Neutrophil (primary cell): ENCODE data around the gene MSN.
A peak's percentile ranks its signal among the peaks of the same experiment; 100 is the strongest.

ENCODE experiments used
- H3K27ac ChIP-seq: fragments of 200-600 bp; sonication (generic); 2 replicates; pipeline ENCODE4 v1.5.1; 2016; ENCODE audit warnings: mild to moderate bottlenecking, moderate library complexity
- H3K27me3 ChIP-seq: fragments of 200-600 bp; sonication (generic); 2 replicates; pipeline ENCODE4 v1.6.0; 2016; ENCODE audit warnings: mild to moderate bottlenecking
- H3K36me3 ChIP-seq: fragments of 200-600 bp; sonication (generic); 2 replicates; pipeline ENCODE4 v1.5.1; 2017
- H3K4me1 ChIP-seq, 2 experiments: fragments of 200-600 bp in 1 of 2; sonication (generic) in 1 of 2; 1 replicate in 1 of 2; 2 replicates in 1 of 2; pipeline versions ENCODE4 v1.5.1 to v1.6.1; 2013 to 2016; ENCODE audit warnings: low read depth in 1 of 2, low read length in 1 of 2, mild to moderate bottlenecking in 1 of 2, moderate library complexity in 1 of 2; ENCODE audit not compliant: control insufficient read depth in 1 of 2, insufficient read depth in 1 of 2
- H3K4me3 ChIP-seq, 2 experiments: fragments of 200-600 bp in 1 of 2; sonication (generic) in 1 of 2; 1 replicate in 1 of 2; 2 replicates in 1 of 2; pipeline ENCODE4 v1.5.1; 2013 to 2016; ENCODE audit warnings: low read depth in 1 of 2, low read length in 1 of 2, mild to moderate bottlenecking in 1 of 2, moderate library complexity in 1 of 2
- H3K9me3 ChIP-seq: fragments of 200-600 bp; sonication (generic); 2 replicates; pipeline ENCODE4 v1.5.1; 2016
- TF ChIP-seq, protein P1 (sequence below): fragments of 200-600 bp; sonication (generic); IDR thresholded peaks from 2 replicates; pipeline ENCODE4 v1.5.1; 2016; ENCODE audit warnings: antibody characterized with exemption

Gene MSN

GRCh38 chrX:65677954-65678469, 10.6 kb downstream of the MSN start:
- Histone ChIP-seq H3K4me3 (peak overlapping the region; percentile 48 to 49), H3K9me3 (no peaks in the 10 kb centered on the region), H3K27me3 (no peaks in the 10 kb centered on the region), H3K36me3 (peaks cover 6% of the 10 kb centered on the region), H3K27ac (peak overlapping the region; percentile 86), H3K4me1 (peaks cover 96 to 100% of the 10 kb centered on the region in 2 experiments)
- TF ChIP-seq, protein P1, sequence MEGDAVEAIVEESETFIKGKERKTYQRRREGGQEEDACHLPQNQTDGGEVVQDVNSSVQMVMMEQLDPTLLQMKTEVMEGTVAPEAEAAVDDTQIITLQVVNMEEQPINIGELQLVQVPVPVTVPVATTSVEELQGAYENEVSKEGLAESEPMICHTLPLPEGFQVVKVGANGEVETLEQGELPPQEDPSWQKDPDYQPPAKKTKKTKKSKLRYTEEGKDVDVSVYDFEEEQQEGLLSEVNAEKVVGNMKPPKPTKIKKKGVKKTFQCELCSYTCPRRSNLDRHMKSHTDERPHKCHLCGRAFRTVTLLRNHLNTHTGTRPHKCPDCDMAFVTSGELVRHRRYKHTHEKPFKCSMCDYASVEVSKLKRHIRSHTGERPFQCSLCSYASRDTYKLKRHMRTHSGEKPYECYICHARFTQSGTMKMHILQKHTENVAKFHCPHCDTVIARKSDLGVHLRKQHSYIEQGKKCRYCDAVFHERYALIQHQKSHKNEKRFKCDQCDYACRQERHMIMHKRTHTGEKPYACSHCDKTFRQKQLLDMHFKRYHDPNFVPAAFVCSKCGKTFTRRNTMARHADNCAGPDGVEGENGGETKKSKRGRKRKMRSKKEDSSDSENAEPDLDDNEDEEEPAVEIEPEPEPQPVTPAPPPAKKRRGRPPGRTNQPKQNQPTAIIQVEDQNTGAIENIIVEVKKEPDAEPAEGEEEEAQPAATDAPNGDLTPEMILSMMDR: no peak

DNA sequence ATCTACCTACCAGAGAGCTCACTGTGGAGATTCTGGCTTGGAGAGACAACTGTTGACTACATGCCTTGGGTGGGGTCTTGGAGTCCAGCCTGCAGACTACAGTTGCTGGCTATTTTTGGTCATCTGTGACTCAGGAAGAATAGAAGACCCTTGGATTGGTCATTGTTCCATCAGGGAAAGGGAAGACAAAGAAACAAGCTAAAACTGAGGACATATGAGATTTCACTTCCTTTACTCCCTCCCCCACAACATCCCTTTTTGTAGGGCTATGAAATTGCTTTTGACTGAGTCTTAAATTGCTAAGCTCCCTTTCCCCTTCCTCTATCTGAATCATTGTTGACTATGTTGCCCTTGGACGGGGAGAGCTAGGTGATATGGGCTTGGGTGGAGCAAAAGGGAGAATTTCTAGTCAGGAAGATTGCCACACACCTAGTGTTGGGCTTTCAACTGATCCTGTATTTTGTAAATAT, 11.7 kb downstream of the MSN start:
- peaks cover 7% of the 10 kb centered on the region for H3K36me3 ChIP-seq

GRCh38 chrX:65681810-65682209, 14.4 kb downstream of the MSN start:
- Histone ChIP-seq H3K27ac (peak overlapping the region; percentile 86), H3K4me1 (peaks cover 91 to 93% of the 10 kb centered on the region in 2 experiments), H3K4me3 (no peak overlapping the region), H3K36me3 (peaks cover 7% of the 10 kb centered on the region), H3K9me3 (no peaks in the 10 kb centered on the region), H3K27me3 (no peaks in the 10 kb centered on the region)
- TF ChIP-seq, protein P1: no peak

More for the DNA sequence above, 11.7 kb downstream of the MSN start:
- H3K27me3 ChIP-seq: no peaks in the 10 kb centered on the region
- H3K27ac ChIP-seq: peak overlapping the region; percentile 86
- H3K4me3 ChIP-seq: peak overlapping the region; percentile 48 to 49
- H3K9me3 ChIP-seq: no peaks in the 10 kb centered on the region
- peaks cover 90 to 97% of the 10 kb centered on the region in 2 experiments for H3K4me1 ChIP-seq
- TF ChIP-seq, protein P1: no peak

- Histone ChIP-seq H3K36me3 (peaks cover 7% of the 10 kb centered on the region), H3K9me3 (no peaks in the 10 kb centered on the region), H3K4me1 (peaks cover 92 to 93% of the 10 kb centered on the region in 2 experiments), H3K27ac (peak overlapping the region; percentile 94), H3K4me3 (no peak overlapping the region), H3K27me3 (no peaks in the 10 kb centered on the region)
- TF ChIP-seq, protein P1: no peak
Measured at GRCh38 chrX:65685112-65685511, 17.7 kb downstream of the MSN start.

DNA sequence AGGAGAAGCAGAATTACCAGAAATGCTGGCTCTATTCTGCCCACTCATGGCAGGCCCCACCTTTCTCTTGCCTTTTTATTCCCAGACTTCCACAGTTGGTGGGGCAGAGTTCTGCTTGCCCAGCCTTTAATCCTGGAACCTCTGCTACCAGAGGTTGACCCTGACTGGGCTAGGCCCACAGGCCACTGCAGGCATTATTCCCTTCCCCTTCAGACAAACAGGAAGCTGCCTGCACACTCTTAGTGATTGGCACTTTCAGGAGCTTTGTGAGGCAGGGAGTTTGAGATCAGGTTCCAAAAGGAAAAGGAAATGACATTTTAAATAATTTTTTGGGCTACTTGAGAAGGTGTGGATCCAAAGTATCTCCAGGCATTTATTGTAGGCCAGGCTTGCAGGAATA, 18.8 kb downstream of the MSN start:
- Histone ChIP-seq H3K27ac (peak overlapping the region; percentile 94), H3K27me3 (no peaks in the 10 kb centered on the region), H3K9me3 (no peaks in the 10 kb centered on the region), H3K4me1 (peaks cover 92 to 93% of the 10 kb centered on the region in 2 experiments), H3K4me3 (peak overlapping the region; percentile 3 to 7), H3K36me3 (peaks cover 7% of the 10 kb centered on the region)
- TF ChIP-seq, protein P1: no peak
